Measurements from ENCODE around the gene OAS2.

OAS2 gene

DNA sequence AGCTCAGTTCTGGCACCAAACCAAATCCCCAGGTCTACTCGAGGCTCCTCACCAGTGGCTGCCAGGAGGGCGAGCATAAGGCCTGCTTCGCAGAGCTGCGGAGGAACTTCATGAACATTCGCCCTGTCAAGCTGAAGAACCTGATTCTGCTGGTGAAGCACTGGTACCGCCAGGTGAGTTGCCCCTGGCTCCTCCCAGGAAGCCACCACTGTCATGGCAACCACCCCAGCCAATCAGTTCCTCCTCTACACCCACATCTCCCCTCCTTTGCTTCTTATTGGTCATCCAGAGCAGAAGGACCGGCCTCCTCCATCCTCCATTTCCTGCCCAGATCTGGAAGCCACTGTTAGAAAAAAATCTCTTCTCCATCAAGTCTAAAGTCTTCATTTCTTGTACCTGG is 17.2 kb upstream of the OAS2 start:
- peak; percentile 37 for DNase-seq (ENCODE audit: low spot score)
- TF ChIP-seq, protein P1, sequence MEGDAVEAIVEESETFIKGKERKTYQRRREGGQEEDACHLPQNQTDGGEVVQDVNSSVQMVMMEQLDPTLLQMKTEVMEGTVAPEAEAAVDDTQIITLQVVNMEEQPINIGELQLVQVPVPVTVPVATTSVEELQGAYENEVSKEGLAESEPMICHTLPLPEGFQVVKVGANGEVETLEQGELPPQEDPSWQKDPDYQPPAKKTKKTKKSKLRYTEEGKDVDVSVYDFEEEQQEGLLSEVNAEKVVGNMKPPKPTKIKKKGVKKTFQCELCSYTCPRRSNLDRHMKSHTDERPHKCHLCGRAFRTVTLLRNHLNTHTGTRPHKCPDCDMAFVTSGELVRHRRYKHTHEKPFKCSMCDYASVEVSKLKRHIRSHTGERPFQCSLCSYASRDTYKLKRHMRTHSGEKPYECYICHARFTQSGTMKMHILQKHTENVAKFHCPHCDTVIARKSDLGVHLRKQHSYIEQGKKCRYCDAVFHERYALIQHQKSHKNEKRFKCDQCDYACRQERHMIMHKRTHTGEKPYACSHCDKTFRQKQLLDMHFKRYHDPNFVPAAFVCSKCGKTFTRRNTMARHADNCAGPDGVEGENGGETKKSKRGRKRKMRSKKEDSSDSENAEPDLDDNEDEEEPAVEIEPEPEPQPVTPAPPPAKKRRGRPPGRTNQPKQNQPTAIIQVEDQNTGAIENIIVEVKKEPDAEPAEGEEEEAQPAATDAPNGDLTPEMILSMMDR (IDR thresholded peaks at IDR 0.05; ENCODE audit: extremely low read depth, missing control alignments) = no peak

DNA sequence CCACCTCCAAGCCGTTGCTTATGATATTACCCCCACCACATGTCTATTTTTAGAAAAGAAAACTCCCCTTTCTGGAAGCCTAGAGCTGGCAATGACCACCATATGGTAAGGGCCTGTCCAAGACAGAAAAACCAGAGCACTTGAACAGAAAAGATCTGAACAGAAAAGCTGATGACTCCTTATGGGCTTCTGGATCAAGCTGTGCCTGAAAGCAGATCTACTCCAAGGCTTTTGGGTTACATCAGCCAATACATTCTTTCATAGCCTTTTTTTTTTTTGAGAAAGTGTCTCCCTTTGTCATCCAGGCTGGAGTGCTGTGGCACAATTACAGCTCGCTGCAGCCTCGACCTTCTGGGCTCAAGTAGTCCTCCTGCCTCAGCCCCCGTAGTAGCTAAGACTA is 16.8 kb upstream of the OAS2 start:
- DNase-seq (ENCODE audit: low spot score) = no peak
- TF ChIP-seq, protein P1 (IDR thresholded peaks at IDR 0.05; ENCODE audit: extremely low read depth, missing control alignments) = no peak

DNA sequence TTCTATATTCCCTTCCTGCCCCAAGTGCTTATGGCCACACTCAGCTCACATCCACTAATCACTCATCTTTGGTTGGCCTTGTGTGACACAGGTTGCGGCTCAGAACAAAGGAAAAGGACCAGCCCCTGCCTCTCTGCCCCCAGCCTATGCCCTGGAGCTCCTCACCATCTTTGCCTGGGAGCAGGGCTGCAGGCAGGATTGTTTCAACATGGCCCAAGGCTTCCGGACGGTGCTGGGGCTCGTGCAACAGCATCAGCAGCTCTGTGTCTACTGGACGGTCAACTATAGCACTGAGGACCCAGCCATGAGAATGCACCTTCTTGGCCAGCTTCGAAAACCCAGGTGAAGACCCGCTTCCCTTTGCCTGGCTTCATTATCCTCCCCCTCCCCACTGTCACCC is 15.8 kb upstream of the OAS2 start:
- TF ChIP-seq, protein P1 (IDR thresholded peaks at IDR 0.05; ENCODE audit: extremely low read depth, missing control alignments) = no peak
- DNase-seq (ENCODE audit: low spot score) = no peak

DNA sequence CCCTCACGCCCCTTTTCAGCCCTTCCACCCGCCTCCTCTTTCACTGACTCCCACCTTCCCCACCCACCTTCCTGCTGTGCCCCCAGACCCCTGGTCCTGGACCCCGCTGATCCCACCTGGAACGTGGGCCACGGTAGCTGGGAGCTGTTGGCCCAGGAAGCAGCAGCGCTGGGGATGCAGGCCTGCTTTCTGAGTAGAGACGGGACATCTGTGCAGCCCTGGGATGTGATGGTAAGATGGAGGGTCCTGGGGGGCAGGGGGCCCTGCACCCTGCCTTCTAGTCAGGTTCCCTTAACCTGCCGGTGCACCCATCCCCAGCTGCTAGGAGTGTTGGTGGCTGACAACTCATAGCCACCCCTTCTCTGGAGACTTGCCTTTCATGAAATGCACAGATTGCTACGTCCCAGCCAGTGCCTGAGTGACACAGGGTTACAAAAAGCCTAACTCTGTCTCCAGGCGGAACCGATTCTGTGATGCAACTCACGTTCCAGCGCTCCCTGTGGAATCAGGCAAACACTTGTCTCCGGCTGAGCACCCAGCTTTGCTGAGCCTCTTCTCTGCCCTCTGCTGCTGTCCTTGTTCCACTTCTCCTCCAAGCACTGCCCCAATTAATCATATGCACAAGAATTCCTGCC is 15.0 kb upstream of the OAS2 start:
- DNase-seq (ENCODE audit: low spot score) = no peak
- TF ChIP-seq, protein P1 (IDR thresholded peaks at IDR 0.05; ENCODE audit: extremely low read depth, missing control alignments) = no peak

DNA sequence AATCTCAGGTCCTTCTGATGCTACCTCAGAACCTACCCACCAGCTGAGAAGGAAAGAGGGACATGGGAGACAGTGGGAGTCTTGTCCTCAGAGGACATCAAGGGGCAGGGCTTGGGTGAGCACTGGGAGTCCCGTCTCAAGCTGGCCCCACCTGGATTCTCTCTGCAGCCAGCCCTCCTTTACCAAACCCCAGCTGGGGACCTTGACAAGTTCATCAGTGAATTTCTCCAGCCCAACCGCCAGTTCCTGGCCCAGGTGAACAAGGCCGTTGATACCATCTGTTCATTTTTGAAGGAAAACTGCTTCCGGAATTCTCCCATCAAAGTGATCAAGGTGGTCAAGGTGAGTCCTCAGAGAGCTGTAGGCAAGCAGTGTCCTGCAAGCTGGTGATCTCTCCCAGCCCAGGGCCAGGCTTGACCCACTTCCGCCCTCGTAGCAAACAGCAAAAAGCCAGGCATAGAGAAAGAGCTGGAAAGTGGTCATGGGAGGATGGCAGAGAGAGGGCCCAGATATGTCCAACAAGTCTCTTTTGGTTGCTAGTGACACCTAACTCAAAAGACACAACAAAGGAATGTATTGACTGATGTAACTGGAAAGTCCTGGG is 14.2 kb upstream of the OAS2 start:
- TF ChIP-seq, protein P1 (IDR thresholded peaks at IDR 0.05; ENCODE audit: extremely low read depth, missing control alignments) = no peak
- DNase-seq (ENCODE audit: low spot score) = no peak

DNA sequence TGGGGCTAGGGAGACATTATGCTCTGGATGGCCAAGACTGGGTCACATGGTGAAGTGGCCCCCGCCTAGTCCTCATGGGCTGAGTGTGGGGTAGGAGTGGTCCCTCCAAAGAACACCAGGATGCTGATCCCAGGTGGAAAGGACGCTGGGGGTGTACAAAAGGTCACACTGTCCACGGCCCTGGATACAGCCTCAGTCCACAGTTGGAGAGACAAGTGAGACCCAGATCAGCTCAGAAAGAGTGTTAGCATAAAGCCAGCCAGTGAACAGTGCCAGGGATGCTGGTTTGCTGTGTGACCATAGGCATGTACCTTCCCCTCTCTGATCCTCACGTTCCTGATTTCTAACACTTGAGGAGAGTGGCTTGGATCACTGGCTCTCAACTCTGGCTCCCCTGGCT is 13.4 kb upstream of the OAS2 start:
- no peak for DNase-seq (ENCODE audit: low spot score)
- TF ChIP-seq, protein P1 (IDR thresholded peaks at IDR 0.05; ENCODE audit: extremely low read depth, missing control alignments) = no peak

DNA sequence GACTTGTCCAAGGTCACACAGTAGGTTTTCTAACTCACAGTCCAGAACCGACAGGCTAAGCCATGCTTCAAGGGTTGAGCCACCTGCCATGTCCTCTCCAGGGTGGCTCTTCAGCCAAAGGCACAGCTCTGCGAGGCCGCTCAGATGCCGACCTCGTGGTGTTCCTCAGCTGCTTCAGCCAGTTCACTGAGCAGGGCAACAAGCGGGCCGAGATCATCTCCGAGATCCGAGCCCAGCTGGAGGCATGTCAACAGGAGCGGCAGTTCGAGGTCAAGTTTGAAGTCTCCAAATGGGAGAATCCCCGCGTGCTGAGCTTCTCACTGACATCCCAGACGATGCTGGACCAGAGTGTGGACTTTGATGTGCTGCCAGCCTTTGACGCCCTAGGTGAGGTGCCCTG is 12.7 kb upstream of the OAS2 start:
- DNase-seq (ENCODE audit: low spot score) = no peak
- TF ChIP-seq, protein P1 (IDR thresholded peaks at IDR 0.05; ENCODE audit: extremely low read depth, missing control alignments) = no peak

Data from GM20000 (cell line).